Nephron progenitor cell (in vitro differentiated cells): ENCODE results near the gene PRKCE.

Experiments used
- DNase-seq: peaks from one replicate; pipeline ENCODE4 v3.0.0; 2021
- H3K27ac Mint-ChIP-seq: 2 replicates; pipeline ENCODE4 v1.8.0; 2021; ENCODE audit warnings: mild to moderate bottlenecking, moderate library complexity, mixed read lengths
- H3K27me3 Mint-ChIP-seq: 2 replicates; pipeline ENCODE4 v1.8.0; 2021; ENCODE audit warnings: mild to moderate bottlenecking, low read depth, mixed read lengths; ENCODE audit not compliant: poor library complexity
- H3K36me3 Mint-ChIP-seq: 2 replicates; pipeline ENCODE4 v1.8.0; 2021; ENCODE audit warnings: low read depth, mixed read lengths
- H3K4me1 Mint-ChIP-seq: 2 replicates; pipeline ENCODE4 v1.8.0; 2021; ENCODE audit warnings: mixed read lengths
- H3K4me3 Mint-ChIP-seq: 2 replicates; pipeline ENCODE4 v1.8.0; 2021; ENCODE audit warnings: mild to moderate bottlenecking, moderate library complexity, mixed read lengths
- H3K9me3 Mint-ChIP-seq: 2 replicates; pipeline ENCODE4 v1.8.0; 2021; ENCODE audit warnings: mild to moderate bottlenecking, moderate library complexity, mixed read lengths
- TF ChIP-seq, protein P1 (sequence below): fragments of 200-600 bp; sonication (generic); IDR thresholded peaks from 2 replicates; pipeline ENCODE4 v1.5.0; 2021; ENCODE audit warnings: antibody characterized with exemption

The PRKCE gene

DNA sequence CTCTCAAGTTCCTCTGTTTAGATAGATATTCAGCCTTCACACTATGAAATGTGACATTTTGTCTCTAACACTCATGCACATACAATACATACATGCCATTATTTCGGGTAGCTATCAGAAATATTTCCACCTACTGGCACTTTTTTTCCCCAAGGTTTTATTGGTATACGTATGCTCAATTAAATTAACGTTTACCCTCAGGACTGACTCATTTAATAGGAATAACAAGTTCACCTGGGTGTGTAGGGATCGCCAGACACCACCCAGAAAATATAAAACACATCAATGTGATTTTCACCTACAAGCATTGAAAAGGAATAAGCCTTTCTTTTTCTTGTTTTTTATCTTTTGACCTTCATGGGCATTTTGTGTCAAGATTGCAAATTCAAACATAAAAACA is 507.2 kb downstream of the PRKCE start:
- H3K27me3 Mint-ChIP-seq, result peaks cover 13% of the 10 kb centered on the region
- H3K27ac Mint-ChIP-seq, result no peak overlapping the region
- H3K4me3 Mint-ChIP-seq, result no peak overlapping the region
- no peaks in the 10 kb centered on the region for H3K9me3 Mint-ChIP-seq
- peaks cover 34% of the 10 kb centered on the region for H3K4me1 Mint-ChIP-seq
- TF ChIP-seq, protein P1, sequence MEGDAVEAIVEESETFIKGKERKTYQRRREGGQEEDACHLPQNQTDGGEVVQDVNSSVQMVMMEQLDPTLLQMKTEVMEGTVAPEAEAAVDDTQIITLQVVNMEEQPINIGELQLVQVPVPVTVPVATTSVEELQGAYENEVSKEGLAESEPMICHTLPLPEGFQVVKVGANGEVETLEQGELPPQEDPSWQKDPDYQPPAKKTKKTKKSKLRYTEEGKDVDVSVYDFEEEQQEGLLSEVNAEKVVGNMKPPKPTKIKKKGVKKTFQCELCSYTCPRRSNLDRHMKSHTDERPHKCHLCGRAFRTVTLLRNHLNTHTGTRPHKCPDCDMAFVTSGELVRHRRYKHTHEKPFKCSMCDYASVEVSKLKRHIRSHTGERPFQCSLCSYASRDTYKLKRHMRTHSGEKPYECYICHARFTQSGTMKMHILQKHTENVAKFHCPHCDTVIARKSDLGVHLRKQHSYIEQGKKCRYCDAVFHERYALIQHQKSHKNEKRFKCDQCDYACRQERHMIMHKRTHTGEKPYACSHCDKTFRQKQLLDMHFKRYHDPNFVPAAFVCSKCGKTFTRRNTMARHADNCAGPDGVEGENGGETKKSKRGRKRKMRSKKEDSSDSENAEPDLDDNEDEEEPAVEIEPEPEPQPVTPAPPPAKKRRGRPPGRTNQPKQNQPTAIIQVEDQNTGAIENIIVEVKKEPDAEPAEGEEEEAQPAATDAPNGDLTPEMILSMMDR, result no peak
- no peaks in the 10 kb centered on the region for H3K36me3 Mint-ChIP-seq
- no peak for DNase-seq

DNA sequence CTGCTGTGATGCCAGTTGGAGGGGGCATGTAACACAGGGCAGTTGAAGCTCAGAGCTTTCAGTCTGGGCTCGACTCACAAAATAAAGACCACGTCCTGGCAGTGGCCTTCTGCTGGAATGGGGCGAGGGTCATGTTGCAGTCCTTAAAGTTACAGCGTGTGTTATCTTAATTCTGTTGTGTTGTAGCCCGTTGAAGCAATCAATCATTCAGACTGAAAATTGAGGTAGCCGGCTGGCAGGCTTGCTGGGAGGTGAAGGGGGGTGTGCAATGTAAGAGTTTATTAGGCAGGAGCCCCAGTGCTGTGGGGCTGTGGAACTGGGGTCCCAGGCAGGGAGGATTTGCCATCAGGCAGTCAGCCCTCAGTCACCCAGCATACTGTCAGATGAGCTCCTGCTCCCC is 508.9 kb downstream of the PRKCE start:
- no peak overlapping the region for H3K27ac Mint-ChIP-seq
- H3K36me3 Mint-ChIP-seq, result no peaks in the 10 kb centered on the region
- peaks cover 12% of the 10 kb centered on the region for H3K27me3 Mint-ChIP-seq
- no peaks in the 10 kb centered on the region for H3K9me3 Mint-ChIP-seq
- peaks cover 40% of the 10 kb centered on the region for H3K4me1 Mint-ChIP-seq
- TF ChIP-seq, protein P1, result no peak
- DNase-seq, result no peak
- H3K4me3 Mint-ChIP-seq, result no peak overlapping the region

GRCh38 chr2:46161315-46161714 is 509.8 kb downstream of the PRKCE start:
- H3K36me3 Mint-ChIP-seq, result no peaks in the 10 kb centered on the region
- peaks cover 40% of the 10 kb centered on the region for H3K4me1 Mint-ChIP-seq
- peaks cover 8% of the 10 kb centered on the region for H3K27me3 Mint-ChIP-seq
- no peak overlapping the region for H3K4me3 Mint-ChIP-seq
- no peak for DNase-seq
- no peak overlapping the region for H3K27ac Mint-ChIP-seq
- TF ChIP-seq, protein P1, result no peak
- no peaks in the 10 kb centered on the region for H3K9me3 Mint-ChIP-seq

GRCh38 chr2:46161911-46162310 is 510.4 kb downstream of the PRKCE start:
- TF ChIP-seq, protein P1, result no peak
- H3K4me3 Mint-ChIP-seq, result no peak overlapping the region
- H3K27me3 Mint-ChIP-seq, result peaks cover 7% of the 10 kb centered on the region
- peak overlapping the region; percentile 11 for H3K27ac Mint-ChIP-seq
- no peak for DNase-seq
- peaks cover 40% of the 10 kb centered on the region for H3K4me1 Mint-ChIP-seq
- no peaks in the 10 kb centered on the region for H3K36me3 Mint-ChIP-seq
- no peaks in the 10 kb centered on the region for H3K9me3 Mint-ChIP-seq

DNA sequence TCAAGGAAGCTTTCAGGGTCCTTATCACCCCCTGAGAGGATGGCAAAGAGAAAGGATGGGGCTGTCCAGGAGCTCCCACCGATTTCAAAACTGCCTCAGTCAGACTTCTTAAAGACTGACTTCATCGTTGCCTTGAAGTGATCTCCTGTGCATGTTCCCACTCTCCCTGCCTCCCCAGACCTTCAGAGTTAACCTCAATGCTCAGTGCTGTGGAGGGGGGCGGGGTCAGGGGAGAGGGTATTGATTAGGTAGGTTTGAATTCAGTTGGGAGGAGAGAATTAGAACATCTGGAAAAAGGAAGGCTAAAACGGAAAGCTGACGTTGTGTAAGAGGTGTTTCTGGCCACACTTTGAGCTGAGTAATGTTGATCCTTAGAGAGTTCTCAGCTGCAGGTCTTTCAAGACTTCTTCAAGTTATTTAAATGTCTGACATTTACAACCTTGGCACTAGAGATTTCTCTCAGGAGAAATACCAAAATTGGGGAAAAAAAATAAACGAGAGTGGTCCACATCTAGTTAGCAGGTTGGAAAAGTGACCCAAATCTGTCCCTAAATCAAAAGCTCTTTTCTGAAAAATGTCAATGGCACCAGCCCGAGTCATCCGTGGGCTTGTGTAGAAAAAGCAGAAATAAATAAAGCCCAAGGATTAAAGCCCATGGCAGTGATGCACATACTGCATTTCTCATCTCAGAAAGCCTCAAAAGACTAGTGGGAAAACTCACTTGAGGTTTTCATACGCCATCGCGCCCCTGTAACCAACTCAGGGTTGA is 511.0 kb downstream of the PRKCE start:
- no peak overlapping the region for H3K27ac Mint-ChIP-seq
- TF ChIP-seq, protein P1, result no peak
- no peaks in the 10 kb centered on the region for H3K36me3 Mint-ChIP-seq
- H3K27me3 Mint-ChIP-seq, result peaks cover 7% of the 10 kb centered on the region
- H3K4me1 Mint-ChIP-seq, result peaks cover 40% of the 10 kb centered on the region
- DNase-seq, result no peak
- H3K9me3 Mint-ChIP-seq, result no peaks in the 10 kb centered on the region
- H3K4me3 Mint-ChIP-seq, result no peak overlapping the region

- no peak for DNase-seq
- Mint-ChIP-seq H3K27ac (no peak overlapping the region), H3K4me3 (no peak overlapping the region), H3K9me3 (no peaks in the 10 kb centered on the region), H3K36me3 (no peaks in the 10 kb centered on the region), H3K27me3 (peaks cover 7% of the 10 kb centered on the region), H3K4me1 (peaks cover 40% of the 10 kb centered on the region)
- TF ChIP-seq, protein P1, result no peak
Measured at GRCh38 chr2:46163098-46163430, 511.6 kb downstream of the PRKCE start.
